Neural progenitor cell (in vitro differentiated cells): ENCODE measurements around the gene L3MBTL2. TPM values are rescaled to one million over a fixed set of nuclear protein-coding genes. Genes with fewer than 3 reads are reported as not detected.

ENCODE experiments used
- DNase-seq: peaks from one replicate; pipeline ENCODE4 v3.0.0-alpha.2; 2016; ENCODE audit warnings: low spot score
- H2AFZ ChIP-seq: fragments of 200-600 bp; sonication (generic); replicated peaks from 2 replicates; pipeline ENCODE4 v1.6.1; 2016; ENCODE audit warnings: antibody characterized with exemption
- H3F3A ChIP-seq: fragments of 200-600 bp; sonication (generic); 2 replicates; pipeline ENCODE4 v1.6.1; 2016; ENCODE audit warnings: antibody characterized with exemption, low read depth
- H3K27ac ChIP-seq: fragments of 200-600 bp; sonication (generic); 2 replicates; pipeline ENCODE4 v1.5.1; 2016; ENCODE audit warnings: mild to moderate bottlenecking
- H3K27me3 ChIP-seq: fragments of 200-600 bp; sonication (generic); 2 replicates; pipeline ENCODE4 v1.6.1; 2016; ENCODE audit warnings: mild to moderate bottlenecking, moderate library complexity
- H3K36me3 ChIP-seq: fragments of 200-600 bp; sonication (generic); 2 replicates; pipeline ENCODE4 v1.5.1; 2016
- H3K4me1 ChIP-seq: fragments of 200-600 bp; sonication (generic); 2 replicates; pipeline ENCODE4 v1.6.1; 2016; ENCODE audit warnings: mixed run types
- H3K4me2 ChIP-seq: fragments of 200-600 bp; sonication (generic); 2 replicates; pipeline ENCODE4 v1.6.1; 2016
- H3K4me3 ChIP-seq: fragments of 200-600 bp; sonication (generic); 2 replicates; pipeline ENCODE4 v1.5.1; 2016
- H3K79me2 ChIP-seq: fragments of 200-600 bp; sonication (generic); 2 replicates; pipeline ENCODE4 v1.6.1; 2016; ENCODE audit warnings: low read depth
- H3K9ac ChIP-seq: fragments of 200-600 bp; sonication (generic); 2 replicates; pipeline ENCODE4 v1.6.1; 2016
- H3K9me3 ChIP-seq: fragments of 200-600 bp; sonication (generic); 2 replicates; pipeline ENCODE4 v1.5.1; 2016; ENCODE audit warnings: low read depth
- H4K20me1 ChIP-seq: fragments of 200-600 bp; sonication (generic); 2 replicates; pipeline ENCODE4 v1.6.1; 2016; ENCODE audit warnings: low read depth
- H3K27ac Mint-ChIP-seq: 3 replicates; pipeline ENCODE4 v1.8.0; 2021; ENCODE audit warnings: mixed read lengths
- H3K27me3 Mint-ChIP-seq: 2 replicates; pipeline ENCODE4 v1.8.0; 2022; ENCODE audit warnings: low read depth, mild to moderate bottlenecking, inconsistent platforms, moderate library complexity, mixed read lengths; ENCODE audit not compliant: insufficient read depth
- H3K36me3 Mint-ChIP-seq: 3 replicates; pipeline ENCODE4 v1.8.0; 2021; ENCODE audit warnings: mixed read lengths
- H3K4me1 Mint-ChIP-seq: 3 replicates; pipeline ENCODE4 v1.8.0; 2021; ENCODE audit warnings: mixed read lengths
- H3K4me3 Mint-ChIP-seq: 3 replicates; pipeline ENCODE4 v1.8.0; 2021; ENCODE audit warnings: mild to moderate bottlenecking, moderate library complexity, mixed read lengths
- H3K9me3 Mint-ChIP-seq: 3 replicates; pipeline ENCODE4 v1.8.0; 2020; ENCODE audit warnings: mixed read lengths
- EZH2 ChIP-seq: fragments of 200-600 bp; sonication (generic); IDR thresholded peaks from 2 replicates; pipeline ENCODE4 v1.6.1; 2017; ENCODE audit warnings: antibody characterized with exemption, mild to moderate bottlenecking, moderate library complexity
- EZH2phosphoT487 ChIP-seq: fragments of 200-600 bp; sonication (generic); IDR thresholded peaks from 2 replicates; pipeline ENCODE4 v1.6.1; 2017; ENCODE audit warnings: antibody characterized with exemption
- total RNA-seq: library from RNA; depleted of rRNA; stranded (reverse); fragments of >200 nt; gene quantifications from 2 replicates; pipeline ENCODE4 v1.2.3, GENCODE V29; 2015; ENCODE audit warnings: low replicate concordance
- TF ChIP-seq, protein P1 (sequence below): fragments of 200-600 bp; sonication (generic); IDR thresholded peaks from 2 replicates; pipeline ENCODE4 v1.5.1; 2017; ENCODE audit warnings: antibody characterized with exemption, mild to moderate bottlenecking

L3MBTL2 gene
- total RNA-seq, 1 donor from 2014 or later: 14.4 TPM

DNA sequence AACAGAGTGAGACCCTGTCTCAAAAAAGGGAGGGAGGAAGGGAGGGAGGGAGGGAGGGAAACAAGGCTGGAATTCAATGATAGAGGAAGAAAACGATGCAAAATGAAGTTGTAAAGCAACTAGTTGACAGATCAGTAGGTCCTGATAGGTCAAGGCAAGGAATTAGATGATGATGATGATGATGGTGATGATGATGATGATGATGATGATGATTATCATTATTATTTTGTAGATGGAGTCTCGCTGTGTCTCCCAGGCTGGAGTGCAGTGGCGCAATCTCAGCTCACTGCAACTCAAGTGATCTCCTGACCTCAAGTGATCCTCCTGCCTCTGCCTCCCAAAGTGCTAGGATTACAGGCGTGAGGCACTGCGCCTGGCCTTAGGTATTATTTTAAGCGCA lies 11.3 kb upstream of the L3MBTL2 start:
- Histone ChIP-seq H3F3A (peaks cover 21% of the 10 kb centered on the region), H2AFZ (no peak overlapping the region), H3K4me1 (no peaks in the 10 kb centered on the region), H3K9me3 (no peaks in the 10 kb centered on the region), H3K79me2 (no peaks in the 10 kb centered on the region), H3K4me2 (no peak overlapping the region), H4K20me1 (no peaks in the 10 kb centered on the region), H3K9ac (no peak overlapping the region), H3K36me3 (no peaks in the 10 kb centered on the region), H3K27ac (no peak overlapping the region), H3K4me3 (no peak overlapping the region), H3K27me3 (peaks cover 40% of the 10 kb centered on the region)
- Mint-ChIP-seq H3K4me1 (peaks cover 7% of the 10 kb centered on the region), H3K36me3 (no peaks in the 10 kb centered on the region), H3K9me3 (no peaks in the 10 kb centered on the region), H3K27me3 (peaks cover 11% of the 10 kb centered on the region), H3K27ac (no peak overlapping the region), H3K4me3 (no peak overlapping the region)
- no peak for DNase-seq
- no peak for TF ChIP-seq EZH2phosphoT487
- TF ChIP-seq EZH2: no peak
- TF ChIP-seq, protein P1, sequence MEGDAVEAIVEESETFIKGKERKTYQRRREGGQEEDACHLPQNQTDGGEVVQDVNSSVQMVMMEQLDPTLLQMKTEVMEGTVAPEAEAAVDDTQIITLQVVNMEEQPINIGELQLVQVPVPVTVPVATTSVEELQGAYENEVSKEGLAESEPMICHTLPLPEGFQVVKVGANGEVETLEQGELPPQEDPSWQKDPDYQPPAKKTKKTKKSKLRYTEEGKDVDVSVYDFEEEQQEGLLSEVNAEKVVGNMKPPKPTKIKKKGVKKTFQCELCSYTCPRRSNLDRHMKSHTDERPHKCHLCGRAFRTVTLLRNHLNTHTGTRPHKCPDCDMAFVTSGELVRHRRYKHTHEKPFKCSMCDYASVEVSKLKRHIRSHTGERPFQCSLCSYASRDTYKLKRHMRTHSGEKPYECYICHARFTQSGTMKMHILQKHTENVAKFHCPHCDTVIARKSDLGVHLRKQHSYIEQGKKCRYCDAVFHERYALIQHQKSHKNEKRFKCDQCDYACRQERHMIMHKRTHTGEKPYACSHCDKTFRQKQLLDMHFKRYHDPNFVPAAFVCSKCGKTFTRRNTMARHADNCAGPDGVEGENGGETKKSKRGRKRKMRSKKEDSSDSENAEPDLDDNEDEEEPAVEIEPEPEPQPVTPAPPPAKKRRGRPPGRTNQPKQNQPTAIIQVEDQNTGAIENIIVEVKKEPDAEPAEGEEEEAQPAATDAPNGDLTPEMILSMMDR: no peak

DNA sequence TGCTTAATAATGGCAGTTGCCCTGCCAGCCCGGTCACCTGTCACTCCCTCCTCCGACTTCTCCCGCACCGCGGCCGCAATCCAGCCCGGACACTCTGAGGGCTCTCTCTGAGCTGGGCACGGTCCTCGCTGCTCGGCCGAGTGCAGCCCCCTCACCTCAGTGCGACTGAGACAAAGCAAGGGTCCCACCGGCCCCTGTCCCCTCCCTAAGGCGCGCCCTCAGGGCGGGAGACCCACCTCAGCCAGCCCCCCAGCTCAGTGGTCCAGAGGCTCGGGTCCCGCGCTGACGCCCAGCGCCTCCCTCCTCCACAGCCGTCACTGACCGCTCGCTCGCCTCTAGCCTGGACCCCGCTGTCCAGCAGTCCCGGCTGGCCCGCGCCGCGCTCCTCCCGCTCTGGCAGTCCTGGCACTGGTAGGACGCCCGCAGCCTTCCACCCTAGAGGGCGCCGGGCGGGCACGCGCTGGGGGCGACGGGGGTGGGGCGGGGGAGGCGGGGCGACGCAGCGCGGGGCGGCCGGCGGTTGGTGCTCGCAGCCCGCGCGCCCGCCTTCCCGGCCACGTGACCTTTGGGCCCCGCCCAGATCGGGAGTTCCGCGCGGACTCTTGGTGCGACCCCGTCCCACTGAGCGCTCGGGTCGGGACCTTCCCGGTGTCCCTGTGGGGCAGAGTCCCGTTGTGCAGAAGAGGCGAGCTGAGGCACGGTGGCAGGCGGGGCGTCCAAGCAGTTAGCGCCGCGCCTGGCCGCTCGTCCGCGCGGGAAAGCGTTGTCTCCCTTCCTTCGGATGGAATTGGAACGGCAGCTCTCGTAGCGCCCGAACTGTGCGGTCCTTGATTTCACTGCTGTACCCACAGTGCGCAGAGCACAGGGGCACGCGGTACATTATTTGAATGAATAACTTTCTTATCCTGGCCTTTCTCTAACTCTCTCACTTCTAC lies 7.8 kb upstream of the L3MBTL2 start:
- peak overlapping the region; percentile 85 for H3K4me3 Mint-ChIP-seq
- H3K27me3 Mint-ChIP-seq: peaks cover 17% of the 10 kb centered on the region
- peaks cover 22% of the 10 kb centered on the region for H3F3A ChIP-seq
- no peaks in the 10 kb centered on the region for H3K9me3 ChIP-seq
- H3K4me1 Mint-ChIP-seq: peaks cover 7% of the 10 kb centered on the region
- H3K79me2 ChIP-seq: no peaks in the 10 kb centered on the region
- no peak overlapping the region for H3K27ac Mint-ChIP-seq
- no peak overlapping the region for H3K9ac ChIP-seq
- peak overlapping the region; percentile 60 for H3K4me3 ChIP-seq
- H3K36me3 Mint-ChIP-seq: no peaks in the 10 kb centered on the region
- H2AFZ ChIP-seq: peak overlapping the region; percentile 98
- DNase-seq: peak; percentile 93
- no peak overlapping the region for H3K27ac ChIP-seq
- H3K27me3 ChIP-seq: peaks cover 72% of the 10 kb centered on the region
- no peaks in the 10 kb centered on the region for H4K20me1 ChIP-seq
- no peaks in the 10 kb centered on the region for H3K36me3 ChIP-seq
- no peak for TF ChIP-seq EZH2phosphoT487
- TF ChIP-seq, protein P1: no peak
- TF ChIP-seq EZH2: peak; percentile 64
- no peaks in the 10 kb centered on the region for H3K9me3 Mint-ChIP-seq
- H3K4me2 ChIP-seq: peak overlapping the region; percentile 91
- no peaks in the 10 kb centered on the region for H3K4me1 ChIP-seq

DNA sequence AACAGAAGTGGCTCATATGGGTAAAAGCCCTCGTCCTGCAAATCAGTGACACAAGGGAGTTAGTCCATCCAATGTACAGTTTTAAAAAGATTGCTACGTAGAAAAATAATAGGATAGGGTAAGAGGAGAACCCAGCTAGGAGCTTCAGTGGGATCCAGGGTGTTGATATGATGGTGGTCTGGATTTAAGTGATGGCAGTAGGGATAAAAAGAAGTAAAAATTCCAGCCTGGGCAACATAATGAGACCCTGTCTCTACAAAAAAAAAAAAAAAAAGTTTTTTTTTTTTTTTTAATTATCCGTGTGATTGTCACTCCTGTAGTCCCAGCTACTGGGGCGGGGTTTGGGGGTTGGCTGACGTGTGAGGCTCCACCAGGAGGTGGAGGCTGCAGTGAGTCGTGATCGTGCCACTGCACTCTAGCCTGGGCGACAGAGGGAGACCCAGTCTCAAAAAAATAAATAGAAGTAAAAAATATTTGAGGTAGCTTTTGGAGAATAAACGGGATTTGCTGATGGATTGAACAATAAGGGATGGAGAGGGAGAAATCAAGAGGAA lies 7.0 kb upstream of the L3MBTL2 start:
- Mint-ChIP-seq H3K4me3 (peak overlapping the region; percentile 85), H3K9me3 (no peaks in the 10 kb centered on the region), H3K27ac (no peak overlapping the region), H3K27me3 (peaks cover 21% of the 10 kb centered on the region), H3K36me3 (no peaks in the 10 kb centered on the region), H3K4me1 (peaks cover 7% of the 10 kb centered on the region)
- H3K4me2 ChIP-seq: peak overlapping the region; percentile 91
- no peaks in the 10 kb centered on the region for H3K4me1 ChIP-seq
- peak overlapping the region; percentile 60 for H3K4me3 ChIP-seq
- H3K9me3 ChIP-seq: no peaks in the 10 kb centered on the region
- peaks cover 22% of the 10 kb centered on the region for H3F3A ChIP-seq
- H3K79me2 ChIP-seq: no peaks in the 10 kb centered on the region
- TF ChIP-seq EZH2 (no peak), EZH2phosphoT487 (no peak)
- TF ChIP-seq, protein P1: no peak
- H3K36me3 ChIP-seq: no peaks in the 10 kb centered on the region
- H2AFZ ChIP-seq: peak overlapping the region; percentile 79
- no peak overlapping the region for H3K27ac ChIP-seq
- no peak overlapping the region for H3K9ac ChIP-seq
- H3K27me3 ChIP-seq: peaks cover 74% of the 10 kb centered on the region
- DNase-seq: peak; percentile 68
- no peaks in the 10 kb centered on the region for H4K20me1 ChIP-seq
